ENCODE data around the gene TPRX2.
"Not testable (repeated sequence)": the region's sequence is repeated elsewhere in the genome, so short reads cannot be mapped to it uniquely, and the experiment has no call there.

GRCh38 chr19:47858646-47859285 lies at the start of gene TPRX2:
- TF ChIP-seq, protein P1, sequence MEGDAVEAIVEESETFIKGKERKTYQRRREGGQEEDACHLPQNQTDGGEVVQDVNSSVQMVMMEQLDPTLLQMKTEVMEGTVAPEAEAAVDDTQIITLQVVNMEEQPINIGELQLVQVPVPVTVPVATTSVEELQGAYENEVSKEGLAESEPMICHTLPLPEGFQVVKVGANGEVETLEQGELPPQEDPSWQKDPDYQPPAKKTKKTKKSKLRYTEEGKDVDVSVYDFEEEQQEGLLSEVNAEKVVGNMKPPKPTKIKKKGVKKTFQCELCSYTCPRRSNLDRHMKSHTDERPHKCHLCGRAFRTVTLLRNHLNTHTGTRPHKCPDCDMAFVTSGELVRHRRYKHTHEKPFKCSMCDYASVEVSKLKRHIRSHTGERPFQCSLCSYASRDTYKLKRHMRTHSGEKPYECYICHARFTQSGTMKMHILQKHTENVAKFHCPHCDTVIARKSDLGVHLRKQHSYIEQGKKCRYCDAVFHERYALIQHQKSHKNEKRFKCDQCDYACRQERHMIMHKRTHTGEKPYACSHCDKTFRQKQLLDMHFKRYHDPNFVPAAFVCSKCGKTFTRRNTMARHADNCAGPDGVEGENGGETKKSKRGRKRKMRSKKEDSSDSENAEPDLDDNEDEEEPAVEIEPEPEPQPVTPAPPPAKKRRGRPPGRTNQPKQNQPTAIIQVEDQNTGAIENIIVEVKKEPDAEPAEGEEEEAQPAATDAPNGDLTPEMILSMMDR (conservative IDR thresholded peaks at IDR 0.05; ENCODE audit: low read depth in 2 of 2) = not testable (repeated sequence)
- not testable (repeated sequence) for TF ChIP-seq POLR2AphosphoS5 (IDR thresholded peaks at IDR 0.05; ENCODE audit: low read depth); REST (IDR thresholded peaks at IDR 0.05; ENCODE audit: unreplicated experiment); EZH2 (IDR thresholded peaks at IDR 0.05; ENCODE audit: low read depth, unreplicated experiment); JUNB (IDR thresholded peaks at IDR 0.05; ENCODE audit: unreplicated experiment); CREB1 (CRISPR knock-in tag; IDR thresholded peaks at IDR 0.05; ENCODE audit: low read depth); EZH2phosphoT487 (IDR thresholded peaks at IDR 0.05; ENCODE audit: unreplicated experiment); ZNF331 (CRISPR knock-in tag; IDR thresholded peaks at IDR 0.05; ENCODE audit: low read depth); ZNF462 (CRISPR knock-in tag; IDR thresholded peaks at IDR 0.05); ZNF114 (CRISPR knock-in tag; IDR thresholded peaks at IDR 0.05); STAT1 (IDR thresholded peaks at IDR 0.05; ENCODE audit: unreplicated experiment); NANOG (IDR thresholded peaks at IDR 0.05; ENCODE audit: borderline replicate concordance)

All from GM23338 (cell line).